PFSK-1 (cell line): ENCODE data around the gene EME1.

ENCODE experiments used
- FOXP2 ChIP-seq: optimal IDR thresholded peaks from 2 replicates; pipeline ENCODE3; 2011; ENCODE audit warnings: borderline replicate concordance, control low read depth, inconsistent platforms; ENCODE audit not compliant: insufficient read depth; ENCODE audit errors: extremely low read length, extremely low read depth
- POLR2AphosphoS5 ChIP-seq: IDR thresholded peaks from 2 replicates; pipeline ENCODE4 v1.6.1; 2012; ENCODE audit warnings: low read depth, mild to moderate bottlenecking, control low read depth, low read length, moderate library complexity
- SIN3A ChIP-seq: IDR thresholded peaks from 2 replicates; pipeline ENCODE4 v1.6.1; 2012; ENCODE audit warnings: mild to moderate bottlenecking, low read length, moderate library complexity, borderline replicate concordance; ENCODE audit not compliant: insufficient read depth
- TAF1 ChIP-seq: IDR thresholded peaks from 2 replicates; pipeline ENCODE4 v1.6.1; 2012; ENCODE audit warnings: low read length, control low read depth, borderline replicate concordance; ENCODE audit not compliant: insufficient read depth
- TF ChIP-seq, protein P1 (sequence below), 2 experiments: IDR thresholded peaks; 2 replicates each; pipeline versions ENCODE4 v1.6.1 to v1.8.0; 2011 to 2012; ENCODE audit warnings: low read depth in 2 of 2, low read length in 2 of 2, control low read depth in 1 of 2, inconsistent platforms in 1 of 2, mild to moderate bottlenecking in 1 of 2, moderate library complexity in 1 of 2; ENCODE audit not compliant: insufficient read depth in 1 of 2

The EME1 gene

GRCh38 chr17:50362661-50363060 is 10.4 kb upstream of the EME1 start:
- TF ChIP-seq SIN3A (no peak), FOXP2 (no peak), POLR2AphosphoS5 (no peak), TAF1 (no peak)
- TF ChIP-seq, protein P1, sequence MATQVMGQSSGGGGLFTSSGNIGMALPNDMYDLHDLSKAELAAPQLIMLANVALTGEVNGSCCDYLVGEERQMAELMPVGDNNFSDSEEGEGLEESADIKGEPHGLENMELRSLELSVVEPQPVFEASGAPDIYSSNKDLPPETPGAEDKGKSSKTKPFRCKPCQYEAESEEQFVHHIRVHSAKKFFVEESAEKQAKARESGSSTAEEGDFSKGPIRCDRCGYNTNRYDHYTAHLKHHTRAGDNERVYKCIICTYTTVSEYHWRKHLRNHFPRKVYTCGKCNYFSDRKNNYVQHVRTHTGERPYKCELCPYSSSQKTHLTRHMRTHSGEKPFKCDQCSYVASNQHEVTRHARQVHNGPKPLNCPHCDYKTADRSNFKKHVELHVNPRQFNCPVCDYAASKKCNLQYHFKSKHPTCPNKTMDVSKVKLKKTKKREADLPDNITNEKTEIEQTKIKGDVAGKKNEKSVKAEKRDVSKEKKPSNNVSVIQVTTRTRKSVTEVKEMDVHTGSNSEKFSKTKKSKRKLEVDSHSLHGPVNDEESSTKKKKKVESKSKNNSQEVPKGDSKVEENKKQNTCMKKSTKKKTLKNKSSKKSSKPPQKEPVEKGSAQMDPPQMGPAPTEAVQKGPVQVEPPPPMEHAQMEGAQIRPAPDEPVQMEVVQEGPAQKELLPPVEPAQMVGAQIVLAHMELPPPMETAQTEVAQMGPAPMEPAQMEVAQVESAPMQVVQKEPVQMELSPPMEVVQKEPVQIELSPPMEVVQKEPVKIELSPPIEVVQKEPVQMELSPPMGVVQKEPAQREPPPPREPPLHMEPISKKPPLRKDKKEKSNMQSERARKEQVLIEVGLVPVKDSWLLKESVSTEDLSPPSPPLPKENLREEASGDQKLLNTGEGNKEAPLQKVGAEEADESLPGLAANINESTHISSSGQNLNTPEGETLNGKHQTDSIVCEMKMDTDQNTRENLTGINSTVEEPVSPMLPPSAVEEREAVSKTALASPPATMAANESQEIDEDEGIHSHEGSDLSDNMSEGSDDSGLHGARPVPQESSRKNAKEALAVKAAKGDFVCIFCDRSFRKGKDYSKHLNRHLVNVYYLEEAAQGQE (IDR thresholded peaks at IDR 0.05; ENCODE audit: insufficient read depth in 1 of 2, low read depth in 2 of 2, low read length in 2 of 2) = no peak

GRCh38 chr17:50363217-50364060 is 9.6 kb upstream of the EME1 start:
- no peak for TF ChIP-seq TAF1
- TF ChIP-seq SIN3A = no peak
- TF ChIP-seq, protein P1 (IDR thresholded peaks at IDR 0.05; ENCODE audit: insufficient read depth in 1 of 2, low read depth in 2 of 2, low read length in 2 of 2) = no peak
- no peak for TF ChIP-seq POLR2AphosphoS5
- TF ChIP-seq FOXP2 = no peak

DNA sequence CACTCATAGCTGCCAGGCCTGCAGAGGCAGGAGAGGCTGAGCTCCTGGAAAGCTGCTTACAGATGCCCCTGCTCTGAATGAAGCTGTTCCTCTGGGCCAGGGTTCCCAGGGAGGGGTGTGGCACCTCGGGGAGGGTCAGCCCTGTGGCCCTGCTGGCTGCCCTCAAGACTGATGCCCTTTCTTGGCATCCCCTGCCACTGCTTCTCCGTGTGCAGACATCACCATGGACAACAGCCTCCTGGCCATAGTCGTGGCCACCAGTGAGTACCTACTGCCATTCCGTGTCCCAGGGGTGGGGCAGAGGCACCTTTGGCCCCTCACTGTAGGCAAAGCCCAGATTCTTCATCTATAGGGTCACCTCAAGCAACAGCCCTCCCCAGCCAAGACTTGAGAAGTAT is 9.0 kb upstream of the EME1 start:
- TF ChIP-seq, protein P1 (IDR thresholded peaks at IDR 0.05; ENCODE audit: insufficient read depth in 1 of 2, low read depth in 2 of 2, low read length in 2 of 2) = no peak
- TF ChIP-seq FOXP2 = no peak
- TF ChIP-seq POLR2AphosphoS5 = 0 out of 2 replicates have a peak, but pooled peaks have one; percentile 21

- TF ChIP-seq, protein P1 (IDR thresholded peaks at IDR 0.05; ENCODE audit: insufficient read depth in 1 of 2, low read depth in 2 of 2, low read length in 2 of 2) = no peak
- TF ChIP-seq POLR2AphosphoS5 (no peak), SIN3A (no peak), TAF1 (no peak), FOXP2 (no peak)
Observed at GRCh38 chr17:50364715-50365114, 8.3 kb upstream of the EME1 start.

DNA sequence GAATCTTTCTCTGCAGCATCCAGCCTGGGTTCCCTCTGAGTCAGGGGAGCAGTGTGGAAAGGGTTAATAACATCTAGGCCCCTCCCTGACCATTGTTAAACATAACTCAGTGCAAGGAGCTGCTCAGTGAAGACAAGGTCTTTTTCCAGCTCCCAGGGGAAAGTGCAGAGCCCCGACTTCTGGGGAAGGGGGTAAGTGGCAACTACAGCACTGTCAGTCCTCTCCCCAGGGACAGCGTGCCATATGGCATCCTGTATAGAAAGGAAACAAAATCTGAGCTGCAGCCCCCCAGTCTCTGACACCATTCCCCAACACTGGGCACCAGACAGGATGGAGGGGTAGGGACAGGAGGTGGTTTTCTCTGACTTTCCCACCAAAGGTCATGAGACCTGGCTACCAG is 7.9 kb upstream of the EME1 start:
- TF ChIP-seq SIN3A (no peak), TAF1 (no peak), FOXP2 (no peak), POLR2AphosphoS5 (no peak)
- TF ChIP-seq, protein P1 (IDR thresholded peaks at IDR 0.05; ENCODE audit: insufficient read depth in 1 of 2, low read depth in 2 of 2, low read length in 2 of 2) = no peak
